K562 (cell line): ENCODE measurements around the gene CERS6. TPM values are rescaled to one million over a fixed set of nuclear protein-coding genes. Genes with fewer than 3 reads are reported as not detected.

Source experiments
- ATF6 ChIP-seq: sonication (generic); formaldehyde crosslinking; IDR thresholded peaks from 2 replicates; pipeline ENCODE4 v1.4.0; 2020; ENCODE audit warnings: mild to moderate bottlenecking, missing genetic modification reagents
- EHMT2 ChIP-seq: fragments of 450-650 bp; IDR thresholded peaks from 2 replicates; pipeline ENCODE4 v1.6.1; 2018; ENCODE audit warnings: antibody characterized with exemption
- FOXJ2 ChIP-seq: fragments of 200-800 bp; sonication (Bioruptor generic); IDR thresholded peaks from 2 replicates; pipeline ENCODE4 v1.6.1; 2016; ENCODE audit warnings: missing genetic modification characterization, missing compliant biosample characterization
- GATAD2A ChIP-seq: fragments of 450-650 bp; IDR thresholded peaks from 2 replicates; pipeline ENCODE4 v1.6.1; 2017
- GTF2A2 ChIP-seq: IDR thresholded peaks from 2 replicates; pipeline ENCODE4 v1.6.1; 2016; ENCODE audit warnings: mild to moderate bottlenecking, missing genetic modification characterization, missing compliant biosample characterization
- HMGN3 ChIP-seq: IDR thresholded peaks from 2 replicates; pipeline ENCODE4 v1.6.1; 2011; ENCODE audit warnings: borderline replicate concordance, low read depth, mild to moderate bottlenecking, mixed read lengths, low read length; ENCODE audit not compliant: insufficient read length; ENCODE audit errors: extremely low read depth
- JUND ChIP-seq, 2 experiments: IDR thresholded peaks; 2 replicates in 1 of 2; 3 replicates in 1 of 2; pipeline ENCODE4 v1.6.1; 2011; ENCODE audit warnings: borderline replicate concordance in 2 of 2, low read depth in 2 of 2, low read length in 2 of 2, improper control_type of control experiment in 1 of 2, missing biosample characterization in 1 of 2, missing genetic modification characterization in 1 of 2, missing genetic modification reagents in 1 of 2
- KDM2B ChIP-seq: fragments of 250-450 bp; sonication (Bioruptor Pico); IDR thresholded peaks from 2 replicates; pipeline ENCODE4 v1.8.0; 2021; ENCODE audit warnings: mild to moderate bottlenecking, moderate library complexity
- MXD1 ChIP-seq: fragments of 250-450 bp; sonication (Bioruptor Pico); IDR thresholded peaks from 2 replicates; pipeline ENCODE4 v1.8.0; 2021; ENCODE audit warnings: borderline replicate concordance, mild to moderate bottlenecking, moderate library complexity; ENCODE audit not compliant: poor library complexity, severe bottlenecking
- NCOA4 ChIP-seq: fragments of 450-650 bp; IDR thresholded peaks from 2 replicates; pipeline ENCODE4 v1.6.1; 2018; ENCODE audit warnings: mild to moderate bottlenecking; ENCODE audit not compliant: partially characterized antibody
- NFATC3 ChIP-seq: fragments of 450-650 bp; IDR thresholded peaks from 2 replicates; pipeline ENCODE4 v1.6.1; 2017; ENCODE audit warnings: mild to moderate bottlenecking
- RCOR1 ChIP-seq, 2 experiments: IDR thresholded peaks; 2 replicates each; pipeline ENCODE4 v1.6.1; 2012; ENCODE audit warnings: low read depth in 2 of 2, low read length in 2 of 2, borderline replicate concordance in 1 of 2, improper control_type of control experiment in 1 of 2
- RFX5 ChIP-seq: IDR thresholded peaks from 2 replicates; pipeline ENCODE4 v1.6.1; 2011; ENCODE audit warnings: low read depth, mild to moderate bottlenecking, improper control_type of control experiment, low read length
- RFX7 ChIP-seq: fragments of 250-450 bp; sonication (Bioruptor Pico); IDR thresholded peaks from 2 replicates; pipeline ENCODE4 v1.5.1; 2021; ENCODE audit warnings: mild to moderate bottlenecking
- SIRT6 ChIP-seq: IDR thresholded peaks from one replicate; pipeline ENCODE4 v1.6.1; 2012; ENCODE audit warnings: low read depth, mild to moderate bottlenecking, control low read depth, inconsistent platforms, low read length, moderate library complexity
- STAT5A ChIP-seq: IDR thresholded peaks from 2 replicates; pipeline ENCODE4 v1.6.1; 2012; ENCODE audit warnings: low read length, inconsistent platforms, borderline replicate concordance
- TFAP4 ChIP-seq: sonication (generic); formaldehyde crosslinking; IDR thresholded peaks from 2 replicates; pipeline ENCODE4 v1.8.0; 2022; ENCODE audit warnings: missing genetic modification reagents, mild to moderate bottlenecking, moderate library complexity, borderline replicate concordance
- TOE1 ChIP-seq, 2 experiments: fragments of 450-650 bp in 1 of 2; sonication (generic) in 1 of 2; formaldehyde crosslinking in 1 of 2; IDR thresholded peaks; 2 replicates each; pipeline versions ENCODE4 v1.7.1 to v1.8.0; 2016 to 2022; ENCODE audit warnings: borderline replicate concordance in 2 of 2, mild to moderate bottlenecking in 2 of 2, antibody characterized with exemption in 1 of 2, inconsistent platforms in 1 of 2, low read depth in 1 of 2, missing genetic modification reagents in 1 of 2, moderate library complexity in 1 of 2
- ZNF140 ChIP-seq: fragments of 250-450 bp; sonication (Bioruptor Pico); IDR thresholded peaks from 2 replicates; pipeline ENCODE4 v1.8.0; 2021; ENCODE audit warnings: moderate library complexity, mild to moderate bottlenecking, inconsistent platforms
- ZNF644 ChIP-seq: fragments of 200-800 bp; sonication (Bioruptor generic); IDR thresholded peaks from 2 replicates; pipeline ENCODE4 v1.6.1; 2016; ENCODE audit warnings: low read depth, missing genetic modification characterization, missing compliant biosample characterization
- ZNF77 ChIP-seq: fragments of 250-450 bp; sonication (Bioruptor Pico); IDR thresholded peaks from 2 replicates; pipeline ENCODE4 v1.5.0; 2020
- polyA plus RNA-seq, 8 experiments: library from polyadenylated mRNA; depleted of rRNA in 4 of 8; stranded (reverse) in 5 of 8; unstranded in 3 of 8; fragments of >200 nt; fragmentation: Nextera tagmentation in 2 of 8; fragmentation: Illumina TruSeq in 1 of 8; extraction: Ambion mirVana in 2 of 8; extraction: Trizol in 1 of 8; gene quantifications; 2 replicates each; pipeline versions ENCODE4 v1.2.1 to v1.2.3, GENCODE V29; 2011 to 2014; ENCODE audit warnings: inconsistent platforms in 1 of 8, missing spikeins in 1 of 8
- total RNA-seq, 7 experiments: library from RNA; depleted of rRNA in 6 of 7; stranded (reverse); fragments of >200 nt in 6 of 7; fragmentation: Illumina TruSeq in 2 of 7; extraction: Trizol in 2 of 7; gene quantifications; 2 replicates each; pipeline versions ENCODE4 v1.2.1 to v1.2.3, GENCODE V29; 2011 to 2021; ENCODE audit warnings: low replicate concordance in 1 of 7

Gene CERS6
- total and polyA plus RNA-seq, 9 of the 15 experiments (the other 6 are each of a cell fraction or from before 2014, with no cell fraction given): 1.6 to 13.6 (median 11.4) TPM

GRCh38 chr2:168455645-168456520 is at the start of gene CERS6 (continued):
- TF ChIP-seq JUND (IDR thresholded peaks at IDR 0.05; ENCODE audit: borderline replicate concordance, low read depth, low read length) (0 out of 2 replicates have a peak, but pooled peaks have one; percentile 23), JUND (tag; IDR thresholded peaks at IDR 0.05; ENCODE audit: borderline replicate concordance, low read depth, low read length) (no peak), ZNF77 (CRISPR knock-in tag) (no peak), RFX7 (CRISPR knock-in tag) (no peak), RCOR1 (IDR thresholded peaks at IDR 0.05; ENCODE audit: borderline replicate concordance in 1 of 2, low read depth in 2 of 2, low read length in 2 of 2) (0 out of 4 replicates have a peak, but pooled peaks of 1 of the 2 experiments have one; percentile 8), FOXJ2 (tag) (no peak), ZNF644 (tag) (no peak), GTF2A2 (no peak), NFATC3 (peak; percentile 80; the same call in 1 of the 2 replicates), MXD1 (CRISPR knock-in tag) (no peak), NCOA4 (no peak), TOE1 (IDR thresholded peaks at IDR 0.05; ENCODE audit: borderline replicate concordance) (peak; percentile 33; the same call in 1 of the 2 replicates), TOE1 (CRISPR knock-in tag; IDR thresholded peaks at IDR 0.05; ENCODE audit: borderline replicate concordance, low read depth) (peak; percentile 88; the same call in 1 of the 2 replicates), HMGN3 (peak; percentile 59), RFX5 (no peak), ZNF140 (CRISPR knock-in tag) (no peak), ATF6 (CRISPR knock-in tag) (peak; percentile 97; the same call in 1 of the 2 replicates), GATAD2A (no peak), KDM2B (CRISPR knock-in tag) (0 out of 2 replicates have a peak, but pooled peaks have one; percentile 53), STAT5A (no peak), TFAP4 (CRISPR knock-in tag) (peak; percentile 90), SIRT6 (no peak), EHMT2 (no peak)
